SK-N-MC (cell line): ENCODE results near the gene PLEKHG1.

Experiments
- DNase-seq: peaks from one replicate; pipeline ENCODE4 v3.0.0-alpha.2; 2011; ENCODE audit warnings: low read depth, low spot score
- H3K27ac ChIP-seq: fragments of 200-600 bp; sonication (generic); 2 replicates; pipeline ENCODE4 v1.5.1; 2016; ENCODE audit warnings: mixed run types
- H3K36me3 ChIP-seq: fragments of 200-600 bp; sonication (generic); 2 replicates; pipeline ENCODE4 v1.6.1; 2017; ENCODE audit warnings: antibody characterized with exemption, low read length, mixed read lengths; ENCODE audit not compliant: insufficient read depth
- H3K4me3 ChIP-seq: fragments of 200-600 bp; sonication (generic); 2 replicates; pipeline ENCODE4 v1.5.1; 2016
- H3K9ac ChIP-seq: fragments of 200-600 bp; sonication (generic); 2 replicates; pipeline ENCODE4 v1.8.0; 2017; ENCODE audit warnings: mixed run types, mixed read lengths; ENCODE audit not compliant: insufficient read length
- H3K9me3 ChIP-seq: fragments of 200-600 bp; sonication (generic); 2 replicates; pipeline ENCODE4 v1.6.1; 2017; ENCODE audit warnings: low read depth, mild to moderate bottlenecking, antibody characterized with exemption, low read length, moderate library complexity, mixed read lengths
- EZH2 ChIP-seq: fragments of 200-600 bp; sonication (generic); IDR thresholded peaks from one replicate; pipeline ENCODE4 v1.6.1; 2017; ENCODE audit warnings: antibody characterized with exemption
- FOXP2 ChIP-seq: optimal IDR thresholded peaks from 2 replicates; pipeline ENCODE3; 2011; ENCODE audit warnings: mild to moderate bottlenecking, moderate library complexity; ENCODE audit not compliant: insufficient read depth; ENCODE audit errors: extremely low read length, control extremely low read depth
- POLR2AphosphoS5 ChIP-seq: IDR thresholded peaks from 2 replicates; pipeline ENCODE4 v1.6.1; 2012; ENCODE audit warnings: mild to moderate bottlenecking, low read depth, low read length, borderline replicate concordance

Gene PLEKHG1

GRCh38 chr6:150567823-150568383 is 31.8 kb upstream of the PLEKHG1 start:
- H3K9ac ChIP-seq, result no peak overlapping the region
- H3K9me3 ChIP-seq, result no peaks in the 10 kb centered on the region
- H3K36me3 ChIP-seq, result no peaks in the 10 kb centered on the region
- DNase-seq, result no peak
- H3K4me3 ChIP-seq, result no peak overlapping the region
- H3K27ac ChIP-seq, result no peak overlapping the region
- no peak for TF ChIP-seq POLR2AphosphoS5

- Histone ChIP-seq H3K27ac (no peak overlapping the region), H3K9me3 (no peaks in the 10 kb centered on the region), H3K4me3 (no peak overlapping the region), H3K36me3 (no peaks in the 10 kb centered on the region), H3K9ac (no peak overlapping the region)
- DNase-seq, result no peak
- TF ChIP-seq FOXP2 (no peak), EZH2 (no peak), POLR2AphosphoS5 (no peak)
Measured at GRCh38 chr6:150568560-150568959, 31.1 kb upstream of the PLEKHG1 start.

GRCh38 chr6:150569161-150569560 is 30.5 kb upstream of the PLEKHG1 start:
- H3K9ac ChIP-seq, result no peak overlapping the region
- H3K27ac ChIP-seq, result no peak overlapping the region
- no peak for DNase-seq
- H3K9me3 ChIP-seq, result no peaks in the 10 kb centered on the region
- no peak for TF ChIP-seq POLR2AphosphoS5
- no peak for TF ChIP-seq EZH2
- no peak for TF ChIP-seq FOXP2
- no peak overlapping the region for H3K4me3 ChIP-seq
- H3K36me3 ChIP-seq, result no peaks in the 10 kb centered on the region

GRCh38 chr6:150573041-150573681 is 26.5 kb upstream of the PLEKHG1 start:
- Histone ChIP-seq H3K9me3 (no peaks in the 10 kb centered on the region), H3K4me3 (no peak overlapping the region), H3K36me3 (no peaks in the 10 kb centered on the region), H3K27ac (no peak overlapping the region), H3K9ac (no peak overlapping the region)
- no peak for DNase-seq
- TF ChIP-seq FOXP2 (no peak), EZH2 (no peak), POLR2AphosphoS5 (no peak)

- Histone ChIP-seq H3K9ac (no peak overlapping the region), H3K4me3 (no peak overlapping the region), H3K27ac (no peak overlapping the region), H3K9me3 (no peaks in the 10 kb centered on the region), H3K36me3 (no peaks in the 10 kb centered on the region)
- no peak for DNase-seq
- TF ChIP-seq POLR2AphosphoS5, result no peak
- TF ChIP-seq EZH2, result no peak
- no peak for TF ChIP-seq FOXP2
Measured at GRCh38 chr6:150575836-150576235, 23.8 kb upstream of the PLEKHG1 start.

GRCh38 chr6:150576651-150577226 is 22.9 kb upstream of the PLEKHG1 start:
- no peaks in the 10 kb centered on the region for H3K9me3 ChIP-seq
- no peaks in the 10 kb centered on the region for H3K36me3 ChIP-seq
- no peak for TF ChIP-seq FOXP2
- no peak for TF ChIP-seq POLR2AphosphoS5
- H3K9ac ChIP-seq, result no peak overlapping the region
- no peak for DNase-seq
- no peak overlapping the region for H3K4me3 ChIP-seq
- no peak overlapping the region for H3K27ac ChIP-seq

GRCh38 chr6:150579611-150580010 is 20.1 kb upstream of the PLEKHG1 start:
- Histone ChIP-seq H3K4me3 (no peak overlapping the region), H3K36me3 (no peaks in the 10 kb centered on the region), H3K27ac (no peak overlapping the region), H3K9me3 (no peaks in the 10 kb centered on the region), H3K9ac (no peak overlapping the region)
- DNase-seq, result no peak
- TF ChIP-seq FOXP2, result no peak
- TF ChIP-seq EZH2, result no peak
- TF ChIP-seq POLR2AphosphoS5, result no peak

GRCh38 chr6:150580489-150580888 is 19.2 kb upstream of the PLEKHG1 start:
- no peak overlapping the region for H3K9ac ChIP-seq

GRCh38 chr6:150584065-150584464 is 15.6 kb upstream of the PLEKHG1 start:
- Histone ChIP-seq H3K9me3 (no peaks in the 10 kb centered on the region), H3K36me3 (no peaks in the 10 kb centered on the region), H3K27ac (no peak overlapping the region), H3K9ac (no peak overlapping the region), H3K4me3 (no peak overlapping the region)
- no peak for TF ChIP-seq FOXP2
- TF ChIP-seq POLR2AphosphoS5, result no peak
- TF ChIP-seq EZH2, result no peak
- DNase-seq, result no peak

More at GRCh38 chr6:150580489-150580888, 19.2 kb upstream of the PLEKHG1 start:
- Histone ChIP-seq H3K36me3 (no peaks in the 10 kb centered on the region), H3K27ac (no peak overlapping the region), H3K4me3 (no peak overlapping the region), H3K9me3 (no peaks in the 10 kb centered on the region)
- TF ChIP-seq FOXP2, result no peak
- TF ChIP-seq EZH2, result no peak
- TF ChIP-seq POLR2AphosphoS5, result no peak
- no peak for DNase-seq
